ENCODE results near the gene THTPA. TPM values are rescaled to one million over a fixed set of nuclear protein-coding genes. Genes with fewer than 3 reads are reported as not detected.
"Not testable (repeated sequence)": the region's sequence is repeated elsewhere in the genome, so short reads cannot be mapped to it uniquely, and the experiment has no call there.

The THTPA gene
- total RNA-seq, 1 donor from 2014 or later = 16.7 TPM

DNA sequence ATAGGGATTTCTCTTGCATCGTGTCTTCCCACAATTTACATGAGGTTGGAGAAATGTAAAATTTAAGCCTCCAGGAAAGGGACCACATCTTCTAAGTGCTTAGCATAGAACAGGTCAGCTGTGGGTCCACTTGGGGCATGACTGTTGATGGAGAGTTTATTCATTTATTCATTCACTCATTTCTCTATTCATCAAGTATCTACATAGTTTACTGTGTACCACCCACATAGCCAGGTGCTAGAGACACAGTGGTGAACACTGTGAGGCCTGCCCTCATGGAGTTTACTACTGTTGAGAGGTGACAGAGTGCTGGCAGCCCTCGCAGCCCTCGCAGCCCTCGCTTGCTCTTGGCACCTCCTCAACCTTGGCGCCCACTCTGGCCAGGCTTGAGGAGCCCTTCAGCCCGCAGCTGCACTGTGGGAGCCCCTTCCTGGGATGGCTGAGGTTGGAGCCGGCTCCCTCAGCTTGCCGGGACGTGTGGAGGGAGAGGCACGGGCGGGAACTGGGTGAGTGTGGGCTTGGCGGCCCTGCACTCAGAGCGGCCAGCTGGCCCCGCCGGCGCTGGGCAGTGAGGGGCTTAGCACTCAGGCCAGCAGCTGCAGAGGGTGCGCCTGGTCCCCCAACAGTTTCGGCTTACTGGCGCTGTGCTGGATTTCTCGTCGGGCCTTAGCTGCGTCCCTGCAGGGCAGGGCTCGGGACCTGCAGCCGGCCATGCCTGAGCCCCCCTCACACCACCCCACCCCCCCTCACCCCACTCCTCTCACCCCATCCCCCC, 24.3 kb downstream of the THTPA start:
- peak; percentile 45 for DNase-seq (ENCODE audit: low spot score)

GRCh38 chr14:23580948-23581281, 24.8 kb downstream of the THTPA start:
- peak; percentile 85 for DNase-seq (ENCODE audit: low spot score)

- peak; percentile 1 for DNase-seq (ENCODE audit: low spot score)
Measured at GRCh38 chr14:23582906-23583760, 27.1 kb downstream of the THTPA start.

GRCh38 chr14:23583761-23584526, 27.9 kb downstream of the THTPA start:
- peak; percentile 33 for DNase-seq (ENCODE audit: low spot score)

DNA sequence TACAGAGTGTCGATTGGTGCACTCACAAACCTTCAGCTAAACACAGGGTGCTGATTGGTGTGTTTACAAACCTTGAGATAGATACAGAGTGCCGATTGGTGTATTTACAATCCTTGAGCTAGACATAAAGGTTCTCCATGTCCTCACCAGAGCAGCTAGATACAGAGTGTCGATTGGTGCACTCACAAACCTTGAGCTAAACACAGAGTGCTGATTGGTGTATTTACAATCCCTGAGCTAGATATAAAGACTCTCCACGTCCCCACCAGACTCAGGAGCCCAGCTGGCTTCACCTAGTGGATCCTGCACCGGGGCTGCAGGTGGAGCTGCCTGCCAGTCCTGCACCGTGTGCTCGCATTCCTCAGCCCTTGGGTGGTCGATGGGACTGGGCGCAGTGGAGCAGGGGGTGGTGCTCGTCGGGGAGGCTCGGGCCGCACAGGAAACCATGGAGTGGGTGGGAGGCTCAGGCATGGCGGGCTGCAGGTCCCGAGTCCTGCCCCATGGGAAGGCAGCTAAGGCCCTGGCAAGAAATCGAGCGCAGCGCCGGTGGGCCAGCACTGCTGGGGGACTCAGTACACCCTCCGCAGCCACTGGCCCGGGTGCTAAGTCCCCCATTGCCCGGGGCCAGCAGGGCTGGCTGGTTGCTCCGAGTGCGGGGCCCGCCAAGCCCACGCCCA, 28.6 kb downstream of the THTPA start:
- DNase-seq (ENCODE audit: low spot score) = not testable (repeated sequence)

- peak; percentile 91 for DNase-seq (ENCODE audit: low spot score)
Measured at GRCh38 chr14:23588884-23589598, 33.0 kb downstream of the THTPA start.

- DNase-seq (ENCODE audit: low spot score) = no peak
Measured at GRCh38 chr14:23589606-23590005, 33.5 kb downstream of the THTPA start.

DNA sequence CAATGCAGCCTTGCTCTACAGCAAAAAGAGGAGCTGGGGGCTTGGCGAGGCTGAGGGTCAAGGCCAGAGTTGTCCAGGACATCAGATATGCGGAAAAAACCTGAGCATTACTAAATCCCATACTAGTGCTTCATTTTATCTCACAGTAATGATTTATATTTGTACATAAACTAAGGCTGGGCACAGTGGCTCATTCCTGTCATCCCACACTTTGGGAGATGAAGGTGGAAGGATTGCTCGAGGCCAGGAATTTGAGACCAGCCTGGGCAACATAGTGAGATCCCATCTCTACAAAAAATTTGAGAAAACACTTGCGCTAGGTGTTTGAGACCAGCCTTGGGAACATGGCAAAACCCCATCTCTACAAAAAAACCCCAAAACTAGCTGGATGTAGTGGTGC, 34.1 kb downstream of the THTPA start:
- DNase-seq (ENCODE audit: low spot score) = peak; percentile 39

DNA sequence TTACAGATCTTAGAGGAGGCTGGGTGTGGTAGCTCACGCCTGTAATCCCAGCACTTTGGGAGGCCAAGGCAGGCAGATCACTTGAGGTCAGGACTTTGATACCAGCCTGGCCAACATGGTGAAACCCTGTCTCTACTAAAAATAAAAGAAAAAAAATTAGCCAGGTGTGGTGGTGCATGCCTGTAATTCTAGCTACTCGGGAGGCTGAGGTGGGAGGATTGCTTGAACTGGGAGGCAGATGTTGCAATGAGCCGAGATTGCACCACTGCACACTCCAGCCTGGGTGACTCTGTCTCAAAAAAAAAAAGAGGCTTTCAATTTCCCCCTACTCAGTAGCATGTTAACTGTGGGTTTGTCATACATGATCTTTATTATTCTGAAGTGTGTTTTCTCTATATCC, 38.1 kb downstream of the THTPA start:
- DNase-seq (ENCODE audit: low spot score) = not testable (repeated sequence)

DNA sequence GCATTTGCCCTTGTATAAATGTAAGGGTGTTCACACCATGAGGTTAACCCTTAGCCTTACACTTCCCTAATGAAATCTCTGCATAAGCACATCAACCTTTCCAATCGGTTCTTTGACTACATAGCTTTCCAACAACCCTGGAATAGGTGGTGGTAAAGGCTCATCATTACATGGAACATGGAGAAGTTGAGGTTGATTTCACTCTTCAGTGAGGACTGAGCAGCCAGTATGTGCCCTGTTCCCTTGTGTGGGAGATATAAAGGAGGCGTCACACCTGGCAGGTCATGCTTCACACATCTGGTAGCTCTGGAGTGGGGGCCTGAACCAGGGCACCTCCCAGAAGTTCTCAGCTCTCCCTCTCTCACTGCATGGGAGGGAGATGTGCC, 44.2 kb downstream of the THTPA start:
- no peak for DNase-seq (ENCODE audit: low spot score)

- DNase-seq (ENCODE audit: low spot score) = no peak
Measured at GRCh38 chr14:23600806-23601205, 44.7 kb downstream of the THTPA start.

GRCh38 chr14:23601424-23601823, 45.4 kb downstream of the THTPA start:
- DNase-seq (ENCODE audit: low spot score) = no peak

- no peak for DNase-seq (ENCODE audit: low spot score)
Measured at GRCh38 chr14:23601845-23602180, 45.7 kb downstream of the THTPA start.

GRCh38 chr14:23602181-23603095, 46.4 kb downstream of the THTPA start:
- DNase-seq (ENCODE audit: low spot score) = no peak

DNA sequence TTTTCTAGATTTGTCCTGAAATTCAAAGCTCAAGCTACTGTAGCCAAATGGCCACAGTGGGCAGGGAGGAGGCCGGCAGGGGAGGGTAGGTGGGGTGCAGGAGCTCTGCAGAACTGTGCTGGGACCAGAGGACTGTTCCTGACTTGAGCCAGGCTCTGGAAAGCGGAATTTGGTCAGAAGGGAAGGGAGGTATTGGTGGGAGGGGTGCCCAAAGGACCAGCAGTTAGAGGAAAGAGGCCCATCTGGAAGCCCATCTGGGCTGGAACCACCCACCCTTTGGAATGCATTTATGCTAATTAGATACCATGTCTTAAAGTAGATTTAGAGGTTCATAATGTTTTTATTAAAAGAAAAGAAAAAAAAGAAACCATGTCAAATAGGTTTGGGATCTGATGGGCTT, 47.0 kb downstream of the THTPA start:
- no peak for DNase-seq (ENCODE audit: low spot score)

- no peak for DNase-seq (ENCODE audit: low spot score)
Measured at GRCh38 chr14:23604148-23604547, 48.1 kb downstream of the THTPA start.

GRCh38 chr14:23604675-23605170, 48.7 kb downstream of the THTPA start:
- DNase-seq (ENCODE audit: low spot score) = no peak

DNA sequence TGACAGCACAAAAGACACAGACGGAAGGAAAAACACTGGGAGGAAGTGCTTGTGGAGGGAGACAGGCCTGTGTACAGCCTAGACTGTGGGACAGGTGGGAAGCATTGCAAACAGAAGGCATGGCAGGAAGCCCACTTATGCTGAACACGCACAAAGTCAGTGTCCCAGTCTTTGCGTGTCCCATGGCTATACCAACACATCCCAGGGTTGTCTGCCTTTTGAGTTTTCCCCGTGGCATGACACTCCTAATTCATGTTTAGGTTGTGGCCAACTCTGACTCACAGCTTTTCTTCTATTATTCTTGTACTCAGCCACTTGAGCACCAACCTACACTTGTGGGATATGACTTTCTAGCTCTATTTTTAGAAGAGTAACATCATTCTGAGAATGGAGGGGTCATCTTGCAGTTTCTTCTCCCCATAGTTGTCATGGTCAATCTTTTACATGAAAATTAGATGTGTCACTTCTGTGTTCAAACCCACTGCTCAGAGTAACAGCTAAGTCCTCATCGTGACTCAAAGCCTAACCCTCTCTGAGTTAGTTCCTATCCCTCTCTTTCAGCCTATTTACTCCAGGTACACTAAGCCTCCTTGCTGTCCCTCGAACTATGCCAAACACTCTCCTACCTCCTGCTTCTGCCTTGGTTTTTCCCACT, 50.0 kb downstream of the THTPA start:
- no peak for DNase-seq (ENCODE audit: low spot score)

DNA sequence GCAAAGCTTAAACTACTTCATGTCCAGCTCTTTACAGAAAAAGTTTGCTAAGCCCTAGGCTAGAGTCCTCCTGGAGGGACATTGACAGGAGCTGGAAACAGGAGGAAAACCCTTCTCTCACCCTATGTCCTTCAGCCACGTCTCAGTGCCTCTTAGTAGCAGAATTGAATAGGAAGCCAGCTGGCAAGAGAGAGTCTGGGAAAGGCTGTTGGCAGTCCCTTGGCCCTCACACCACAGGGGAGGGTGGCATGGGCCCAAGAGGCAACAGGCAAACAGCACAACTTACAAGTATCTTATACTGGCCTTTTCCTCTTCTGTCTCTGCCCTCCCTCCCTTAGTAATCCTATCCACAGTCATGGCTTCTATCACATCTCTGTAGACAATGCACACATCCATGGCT, 52.4 kb downstream of the THTPA start:
- DNase-seq (ENCODE audit: low spot score) = no peak

Measured in mesenteric fat pad (tissue), 1 donor.